Astrocyte (in vitro differentiated cells and primary cell): ENCODE data around the gene MYBL2. TPM values are rescaled to one million over a fixed set of nuclear protein-coding genes. Genes with fewer than 3 reads are reported as not detected.
"Not testable (repeated sequence)": the region's sequence is repeated elsewhere in the genome, so short reads cannot be mapped to it uniquely, and the experiment has no call there.

Source experiments
- DNase-seq: peaks from one replicate; pipeline ENCODE4 v3.0.0-alpha.2; 2010; ENCODE audit warnings: low read depth
- FAIRE-seq: peaks from 2 replicates; lab custom pipeline; 2011; peaks lifted over from hg19 to GRCh38; lab: Jason Lieb, UNC
- H2AFZ ChIP-seq: 2 replicates; pipeline ENCODE4 v1.6.0; 2012; ENCODE audit warnings: low read depth, low read length, inconsistent platforms
- H3K27ac ChIP-seq: 2 replicates; pipeline ENCODE4 v1.5.1; 2011; ENCODE audit warnings: low read depth, low read length, inconsistent platforms
- H3K27me3 ChIP-seq: 2 replicates; pipeline ENCODE4 v1.6.0; 2011; ENCODE audit warnings: low read length, inconsistent platforms; ENCODE audit not compliant: insufficient read depth
- H3K36me3 ChIP-seq: 2 replicates; pipeline ENCODE4 v1.5.1; 2011; ENCODE audit warnings: low read length, inconsistent platforms; ENCODE audit not compliant: insufficient read depth
- H3K4me1 ChIP-seq: 2 replicates; pipeline ENCODE4 v1.5.1; 2011; ENCODE audit warnings: low read length, inconsistent platforms; ENCODE audit not compliant: insufficient read depth
- H3K4me2 ChIP-seq: 2 replicates; pipeline ENCODE4 v1.6.0; 2012; ENCODE audit warnings: low read length, inconsistent platforms
- H3K4me3 ChIP-seq: 2 replicates; pipeline ENCODE4 v1.5.1; 2011; ENCODE audit warnings: low read depth, mild to moderate bottlenecking, low read length, inconsistent platforms; ENCODE audit not compliant: insufficient read depth
- H3K79me2 ChIP-seq: 2 replicates; pipeline ENCODE4 v1.6.0; 2012; ENCODE audit warnings: mild to moderate bottlenecking, low read length, inconsistent platforms; ENCODE audit not compliant: insufficient read depth
- H3K9ac ChIP-seq: 2 replicates; pipeline ENCODE4 v1.6.0; 2012; ENCODE audit warnings: mild to moderate bottlenecking, low read length, inconsistent platforms
- H3K9me3 ChIP-seq: 2 replicates; pipeline ENCODE4 v1.5.1; 2012; ENCODE audit warnings: low read depth, mild to moderate bottlenecking, low read length, inconsistent platforms; ENCODE audit not compliant: insufficient read depth
- H4K20me1 ChIP-seq: 2 replicates; pipeline ENCODE4 v1.6.0; 2012; ENCODE audit warnings: low read length, inconsistent platforms; ENCODE audit not compliant: insufficient read depth
- H3K27ac Mint-ChIP-seq: one replicate; pipeline ENCODE4 v1.8.0; 2021; ENCODE audit warnings: mild to moderate bottlenecking, mixed read lengths; ENCODE audit not compliant: unreplicated experiment
- H3K27me3 Mint-ChIP-seq: one replicate; pipeline ENCODE4 v1.8.0; 2021; ENCODE audit warnings: low read depth, mixed read lengths; ENCODE audit not compliant: unreplicated experiment
- H3K36me3 Mint-ChIP-seq: one replicate; pipeline ENCODE4 v1.8.0; 2021; ENCODE audit warnings: low read depth, mixed read lengths; ENCODE audit not compliant: unreplicated experiment
- H3K4me1 Mint-ChIP-seq: one replicate; pipeline ENCODE4 v1.8.0; 2021; ENCODE audit warnings: low read depth, mixed read lengths; ENCODE audit not compliant: unreplicated experiment
- H3K4me3 Mint-ChIP-seq: one replicate; pipeline ENCODE4 v1.8.0; 2021; ENCODE audit warnings: mild to moderate bottlenecking, moderate library complexity, mixed read lengths; ENCODE audit not compliant: unreplicated experiment
- H3K9me3 Mint-ChIP-seq: one replicate; pipeline ENCODE4 v1.8.0; 2021; ENCODE audit warnings: mild to moderate bottlenecking, mixed read lengths; ENCODE audit not compliant: unreplicated experiment
- CTCF ChIP-seq: IDR thresholded peaks from 2 replicates; pipeline ENCODE4 v1.5.1; 2011; ENCODE audit warnings: low read depth, mild to moderate bottlenecking, inconsistent platforms, low read length, moderate library complexity; ENCODE audit not compliant: insufficient read depth
- EZH2 ChIP-seq: IDR thresholded peaks from 2 replicates; pipeline ENCODE4 v1.6.1; 2012; ENCODE audit warnings: mild to moderate bottlenecking, low read length, inconsistent platforms; ENCODE audit not compliant: insufficient read depth
- total RNA-seq: library from RNA; stranded (reverse); gene quantifications from 2 replicates; pipeline ENCODE4 v1.2.1, GENCODE V29; 2021

MYBL2 gene
- total RNA-seq, 1 donor from 2014 or later: 6.2 TPM

GRCh38 chr20:43653966-43654365 lies 12.9 kb upstream of the MYBL2 start:
- TF ChIP-seq CTCF: no peak
- no peak for TF ChIP-seq EZH2
- Mint-ChIP-seq H3K27ac (no peak overlapping the region), H3K9me3 (no peaks in the 10 kb centered on the region), H3K27me3 (no peaks in the 10 kb centered on the region), H3K4me1 (no peaks in the 10 kb centered on the region), H3K36me3 (no peaks in the 10 kb centered on the region), H3K4me3 (no peak overlapping the region)
- Histone ChIP-seq H2AFZ (no peak overlapping the region), H3K9ac (no peak overlapping the region), H3K4me3 (no peak overlapping the region), H3K4me1 (peaks cover 4% of the 10 kb centered on the region), H3K36me3 (no peaks in the 10 kb centered on the region), H3K9me3 (no peaks in the 10 kb centered on the region), H3K79me2 (no peaks in the 10 kb centered on the region), H3K27ac (no peak overlapping the region), H4K20me1 (no peaks in the 10 kb centered on the region), H3K4me2 (no peak overlapping the region), H3K27me3 (no peaks in the 10 kb centered on the region)
- no peak for DNase-seq
- FAIRE-seq: no peak

GRCh38 chr20:43655176-43655575 lies 11.7 kb upstream of the MYBL2 start:
- H3K36me3 ChIP-seq, H3K4me3 Mint-ChIP-seq, H3K4me1 ChIP-seq, H3K36me3 Mint-ChIP-seq, H3K9me3 Mint-ChIP-seq, FAIRE-seq, H2AFZ ChIP-seq, H3K4me3 ChIP-seq, H3K9me3 ChIP-seq, DNase-seq, H3K4me2 ChIP-seq, H3K9ac ChIP-seq, H3K27ac Mint-ChIP-seq, H3K4me1 Mint-ChIP-seq, H4K20me1 ChIP-seq, H3K79me2 ChIP-seq, H3K27me3 ChIP-seq, H3K27me3 Mint-ChIP-seq, H3K27ac ChIP-seq: not testable (repeated sequence)

- Mint-ChIP-seq H3K27me3 (peaks cover 3% of the 10 kb centered on the region), H3K27ac (no peak overlapping the region), H3K4me3 (peak overlapping the region; percentile 78), H3K36me3 (no peaks in the 10 kb centered on the region), H3K4me1 (no peaks in the 10 kb centered on the region), H3K9me3 (no peaks in the 10 kb centered on the region)
- Histone ChIP-seq H3K27ac (no peak overlapping the region), H3K79me2 (no peaks in the 10 kb centered on the region), H3K9me3 (no peaks in the 10 kb centered on the region), H3K4me2 (no peak overlapping the region), H3K27me3 (no peaks in the 10 kb centered on the region), H3K4me1 (peaks cover 4% of the 10 kb centered on the region), H3K9ac (no peak overlapping the region), H4K20me1 (no peaks in the 10 kb centered on the region), H2AFZ (no peak overlapping the region), H3K4me3 (no peak overlapping the region), H3K36me3 (no peaks in the 10 kb centered on the region)
- FAIRE-seq (no peak), DNase-seq (no peak)
- TF ChIP-seq EZH2: no peak
Measured at GRCh38 chr20:43655937-43656336, 11.0 kb upstream of the MYBL2 start.
